ENCODE results near the gene PCNP. TPM values are rescaled to one million over a fixed set of nuclear protein-coding genes. Genes with fewer than 3 reads are reported as not detected.
"Not testable (repeated sequence)": the region's sequence is repeated elsewhere in the genome, so short reads cannot be mapped to it uniquely, and the experiment has no call there.

Gene PCNP
- total RNA-seq, 1 donor from 2014 or later: 106 TPM

- no peak for DNase-seq (ENCODE audit: low read depth)
- no peaks in the 10 kb centered on the region for H3K27me3 ChIP-seq (ENCODE audit: control insufficient read depth, insufficient read depth, low read length)
- TF ChIP-seq CTCF (IDR thresholded peaks at IDR 0.05; ENCODE audit: insufficient read depth, low read length, poor library complexity, severe bottlenecking): no peak
- no peak overlapping the region for H3K4me3 ChIP-seq (ENCODE audit: low read depth, low read length)
- no peaks in the 10 kb centered on the region for H3K36me3 ChIP-seq (ENCODE audit: control insufficient read depth, insufficient read depth, low read length)
These were observed 42.4 kb upstream of the PCNP start for GRCh38 chr3:101531473-101532086.

GRCh38 chr3:101532783-101533602 is 41.0 kb upstream of the PCNP start:
- H3K4me3 ChIP-seq (ENCODE audit: low read depth, low read length): no peak overlapping the region
- DNase-seq (ENCODE audit: low read depth): no peak
- TF ChIP-seq CTCF (IDR thresholded peaks at IDR 0.05; ENCODE audit: insufficient read depth, low read length, poor library complexity, severe bottlenecking): no peak
- H3K27me3 ChIP-seq (ENCODE audit: control insufficient read depth, insufficient read depth, low read length): no peaks in the 10 kb centered on the region
- no peaks in the 10 kb centered on the region for H3K36me3 ChIP-seq (ENCODE audit: control insufficient read depth, insufficient read depth, low read length)

- H3K4me3 ChIP-seq (ENCODE audit: low read depth, low read length): no peak overlapping the region
- DNase-seq (ENCODE audit: low read depth): no peak
- no peaks in the 10 kb centered on the region for H3K36me3 ChIP-seq (ENCODE audit: control insufficient read depth, insufficient read depth, low read length)
- TF ChIP-seq CTCF (IDR thresholded peaks at IDR 0.05; ENCODE audit: insufficient read depth, low read length, poor library complexity, severe bottlenecking): no peak
- H3K27me3 ChIP-seq (ENCODE audit: control insufficient read depth, insufficient read depth, low read length): no peaks in the 10 kb centered on the region
These were observed 40.4 kb upstream of the PCNP start for GRCh38 chr3:101533603-101533968.

- DNase-seq (ENCODE audit: low read depth): no peak
- H3K36me3 ChIP-seq (ENCODE audit: control insufficient read depth, insufficient read depth, low read length): no peaks in the 10 kb centered on the region
- no peaks in the 10 kb centered on the region for H3K27me3 ChIP-seq (ENCODE audit: control insufficient read depth, insufficient read depth, low read length)
- TF ChIP-seq CTCF (IDR thresholded peaks at IDR 0.05; ENCODE audit: insufficient read depth, low read length, poor library complexity, severe bottlenecking): no peak
- H3K4me3 ChIP-seq (ENCODE audit: low read depth, low read length): no peak overlapping the region
These were observed 38.8 kb upstream of the PCNP start for GRCh38 chr3:101535221-101535620.

- no peak for TF ChIP-seq CTCF (IDR thresholded peaks at IDR 0.05; ENCODE audit: insufficient read depth, low read length, poor library complexity, severe bottlenecking)
These were observed 37.7 kb upstream of the PCNP start for GRCh38 chr3:101536266-101536665.

GRCh38 chr3:101536955-101537354 is 37.0 kb upstream of the PCNP start:
- H3K36me3 ChIP-seq (ENCODE audit: control insufficient read depth, insufficient read depth, low read length); H3K27me3 ChIP-seq (ENCODE audit: control insufficient read depth, insufficient read depth, low read length); H3K4me3 ChIP-seq (ENCODE audit: low read depth, low read length); DNase-seq (ENCODE audit: low read depth): not testable (repeated sequence)

More at GRCh38 chr3:101536266-101536665, 37.7 kb upstream of the PCNP start:
- Histone ChIP-seq H3K4me3 (ENCODE audit: low read depth, low read length) (no peak overlapping the region), H3K36me3 (ENCODE audit: control insufficient read depth, insufficient read depth, low read length) (no peaks in the 10 kb centered on the region), H3K27me3 (ENCODE audit: control insufficient read depth, insufficient read depth, low read length) (no peaks in the 10 kb centered on the region)
- DNase-seq (ENCODE audit: low read depth): no peak
